ENCODE results near the gene CPM.

The CPM gene

GRCh38 chr12:68919581-68920239 lies 13.3 kb downstream of the CPM start:
- FAIRE-seq, result no peak

DNA sequence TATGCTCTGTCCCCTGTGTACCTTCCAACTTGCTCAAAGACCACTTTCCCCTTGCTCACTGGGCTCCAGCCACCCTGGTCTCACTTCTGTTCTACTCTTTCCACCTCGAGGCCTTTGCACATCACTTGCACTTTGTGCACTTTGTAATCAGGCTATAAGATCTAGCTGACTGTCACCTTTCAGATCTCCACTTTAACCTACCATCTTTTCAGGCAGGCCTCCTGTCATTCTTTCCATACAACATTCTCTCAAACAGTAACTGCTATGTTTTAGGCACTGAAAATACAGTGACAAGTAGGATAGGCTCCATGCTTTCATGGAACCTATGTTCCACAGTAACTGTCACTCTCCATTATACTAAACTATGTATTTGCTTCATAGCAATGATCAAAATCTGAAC lies 14.0 kb downstream of the CPM start:
- DNase-seq (ENCODE audit: insufficient read length) (no peak), FAIRE-seq (no peak)
- TF ChIP-seq POLR2AphosphoS5 (IDR thresholded peaks at IDR 0.05; ENCODE audit: low read depth, low read length) (no peak), TAF1 (IDR thresholded peaks at IDR 0.05; ENCODE audit: borderline replicate concordance, low read depth, low read length) (no peak), POLR2A (IDR thresholded peaks at IDR 0.05; ENCODE audit: low read depth, low read length) (no peak)

More at GRCh38 chr12:68919581-68920239, 13.3 kb downstream of the CPM start:
- DNase-seq (ENCODE audit: insufficient read length), result no peak
- TF ChIP-seq POLR2A (IDR thresholded peaks at IDR 0.05; ENCODE audit: low read depth, low read length) (no peak), POLR2AphosphoS5 (IDR thresholded peaks at IDR 0.05; ENCODE audit: low read depth, low read length) (no peak), TAF1 (IDR thresholded peaks at IDR 0.05; ENCODE audit: borderline replicate concordance, low read depth, low read length) (no peak)

- DNase-seq (ENCODE audit: insufficient read length), result no peak
- TF ChIP-seq TAF1 (IDR thresholded peaks at IDR 0.05; ENCODE audit: borderline replicate concordance, low read depth, low read length) (no peak), POLR2A (IDR thresholded peaks at IDR 0.05; ENCODE audit: low read depth, low read length) (no peak), POLR2AphosphoS5 (IDR thresholded peaks at IDR 0.05; ENCODE audit: low read depth, low read length) (no peak)
- FAIRE-seq, result no peak
Observed at GRCh38 chr12:68915055-68915454, 17.9 kb downstream of the CPM start.

DNA sequence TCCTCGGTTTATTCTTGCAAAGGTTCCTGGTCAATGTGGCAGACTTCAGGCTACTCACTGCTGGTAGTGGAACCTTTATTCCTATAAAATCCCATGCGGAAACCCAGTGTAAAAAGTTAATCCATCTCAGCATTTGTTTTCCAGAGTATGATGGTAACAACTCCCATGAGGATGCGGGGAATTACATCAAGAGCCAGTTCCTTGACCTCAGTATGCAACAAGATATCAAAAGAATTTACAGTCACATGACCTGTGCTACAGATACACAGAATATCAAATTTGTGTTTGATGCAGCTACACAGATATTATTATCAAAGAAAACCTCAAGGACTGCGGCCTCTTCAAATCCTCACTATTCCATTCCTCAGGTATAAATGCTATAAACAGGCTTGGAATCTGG lies 19.3 kb downstream of the CPM start:
- TF ChIP-seq POLR2A (IDR thresholded peaks at IDR 0.05; ENCODE audit: low read depth, low read length) (no peak), TAF1 (IDR thresholded peaks at IDR 0.05; ENCODE audit: borderline replicate concordance, low read depth, low read length) (no peak), POLR2AphosphoS5 (IDR thresholded peaks at IDR 0.05; ENCODE audit: low read depth, low read length) (no peak)
- FAIRE-seq (no peak), DNase-seq (ENCODE audit: insufficient read length) (no peak)

- TF ChIP-seq POLR2AphosphoS5 (IDR thresholded peaks at IDR 0.05; ENCODE audit: low read depth, low read length) (no peak), TAF1 (IDR thresholded peaks at IDR 0.05; ENCODE audit: borderline replicate concordance, low read depth, low read length) (no peak), POLR2A (IDR thresholded peaks at IDR 0.05; ENCODE audit: low read depth, low read length) (no peak)
- no peak for DNase-seq (ENCODE audit: insufficient read length)
- FAIRE-seq, result no peak
Observed at GRCh38 chr12:68912916-68913315, 20.1 kb downstream of the CPM start.

GRCh38 chr12:68911197-68911718 lies 21.7 kb downstream of the CPM start:
- DNase-seq (ENCODE audit: insufficient read length), result no peak
- no peak for TF ChIP-seq POLR2AphosphoS5 (IDR thresholded peaks at IDR 0.05; ENCODE audit: low read depth, low read length)
- no peak for TF ChIP-seq TAF1 (IDR thresholded peaks at IDR 0.05; ENCODE audit: borderline replicate concordance, low read depth, low read length)
- no peak for TF ChIP-seq POLR2A (IDR thresholded peaks at IDR 0.05; ENCODE audit: low read depth, low read length)
- no peak for FAIRE-seq

- TF ChIP-seq POLR2A (IDR thresholded peaks at IDR 0.05; ENCODE audit: low read depth, low read length) (no peak), TAF1 (IDR thresholded peaks at IDR 0.05; ENCODE audit: borderline replicate concordance, low read depth, low read length) (no peak), POLR2AphosphoS5 (IDR thresholded peaks at IDR 0.05; ENCODE audit: low read depth, low read length) (no peak)
- DNase-seq (ENCODE audit: insufficient read length), result no peak
- no peak for FAIRE-seq
Observed at GRCh38 chr12:68910128-68910527, 22.8 kb downstream of the CPM start.

- no peak for FAIRE-seq
- TF ChIP-seq POLR2AphosphoS5 (IDR thresholded peaks at IDR 0.05; ENCODE audit: low read depth, low read length), result no peak
- no peak for TF ChIP-seq TAF1 (IDR thresholded peaks at IDR 0.05; ENCODE audit: borderline replicate concordance, low read depth, low read length)
- no peak for TF ChIP-seq POLR2A (IDR thresholded peaks at IDR 0.05; ENCODE audit: low read depth, low read length)
- no peak for DNase-seq (ENCODE audit: insufficient read length)
Observed at GRCh38 chr12:68908076-68908475, 24.9 kb downstream of the CPM start.

- DNase-seq (ENCODE audit: insufficient read length), result no peak
- TF ChIP-seq TAF1 (IDR thresholded peaks at IDR 0.05; ENCODE audit: borderline replicate concordance, low read depth, low read length) (no peak), POLR2A (IDR thresholded peaks at IDR 0.05; ENCODE audit: low read depth, low read length) (no peak), POLR2AphosphoS5 (IDR thresholded peaks at IDR 0.05; ENCODE audit: low read depth, low read length) (no peak)
- no peak for FAIRE-seq
Observed at GRCh38 chr12:68905733-68906132, 27.2 kb downstream of the CPM start.

- DNase-seq (ENCODE audit: insufficient read length), result no peak
- FAIRE-seq, result no peak
- TF ChIP-seq POLR2A (IDR thresholded peaks at IDR 0.05; ENCODE audit: low read depth, low read length) (no peak), TAF1 (IDR thresholded peaks at IDR 0.05; ENCODE audit: borderline replicate concordance, low read depth, low read length) (no peak), POLR2AphosphoS5 (IDR thresholded peaks at IDR 0.05; ENCODE audit: low read depth, low read length) (no peak)
Observed at GRCh38 chr12:68904351-68904962, 28.5 kb downstream of the CPM start.

DNA sequence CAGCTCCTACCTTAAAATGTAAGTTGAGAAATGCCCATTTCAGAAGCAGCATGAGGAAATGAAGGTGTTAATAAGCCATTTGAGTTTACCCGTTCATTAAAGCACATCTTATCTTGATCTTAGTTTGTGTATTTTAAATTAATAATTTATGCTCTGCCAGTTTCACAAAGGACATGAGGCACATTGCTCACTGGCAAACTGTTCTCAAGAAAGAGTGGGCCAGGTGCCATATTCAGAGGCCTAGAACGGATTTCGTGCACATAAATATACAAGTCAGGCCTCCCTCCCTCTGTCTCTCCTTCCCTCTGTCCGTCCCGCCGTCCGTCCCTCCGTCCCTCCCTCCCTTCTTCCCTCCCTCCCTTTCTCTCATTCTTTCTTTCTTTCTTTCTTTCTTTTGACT lies 29.5 kb downstream of the CPM start:
- DNase-seq (ENCODE audit: insufficient read length) (no peak), FAIRE-seq (no peak)
- no peak for TF ChIP-seq POLR2A (IDR thresholded peaks at IDR 0.05; ENCODE audit: low read depth, low read length)
- TF ChIP-seq POLR2AphosphoS5 (IDR thresholded peaks at IDR 0.05; ENCODE audit: low read depth, low read length), result no peak
- no peak for TF ChIP-seq TAF1 (IDR thresholded peaks at IDR 0.05; ENCODE audit: borderline replicate concordance, low read depth, low read length)

GRCh38 chr12:68901551-68901950 lies 31.4 kb downstream of the CPM start:
- FAIRE-seq, result no peak
- TF ChIP-seq POLR2A (IDR thresholded peaks at IDR 0.05; ENCODE audit: low read depth, low read length) (no peak), TAF1 (IDR thresholded peaks at IDR 0.05; ENCODE audit: borderline replicate concordance, low read depth, low read length) (no peak), POLR2AphosphoS5 (IDR thresholded peaks at IDR 0.05; ENCODE audit: low read depth, low read length) (no peak)
- no peak for DNase-seq (ENCODE audit: insufficient read length)

Measured in GM12892 (cell line).